Measurements from ENCODE around the gene ASMT.
"Not testable (repeated sequence)": the region's sequence is repeated elsewhere in the genome, so short reads cannot be mapped to it uniquely, and the experiment has no call there.

Gene ASMT, protein sequence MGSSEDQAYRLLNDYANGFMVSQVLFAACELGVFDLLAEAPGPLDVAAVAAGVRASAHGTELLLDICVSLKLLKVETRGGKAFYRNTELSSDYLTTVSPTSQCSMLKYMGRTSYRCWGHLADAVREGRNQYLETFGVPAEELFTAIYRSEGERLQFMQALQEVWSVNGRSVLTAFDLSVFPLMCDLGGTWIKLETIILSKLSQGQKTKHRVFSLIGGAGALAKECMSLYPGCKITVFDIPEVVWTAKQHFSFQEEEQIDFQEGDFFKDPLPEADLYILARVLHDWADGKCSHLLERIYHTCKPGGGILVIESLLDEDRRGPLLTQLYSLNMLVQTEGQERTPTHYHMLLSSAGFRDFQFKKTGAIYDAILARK

DNA sequence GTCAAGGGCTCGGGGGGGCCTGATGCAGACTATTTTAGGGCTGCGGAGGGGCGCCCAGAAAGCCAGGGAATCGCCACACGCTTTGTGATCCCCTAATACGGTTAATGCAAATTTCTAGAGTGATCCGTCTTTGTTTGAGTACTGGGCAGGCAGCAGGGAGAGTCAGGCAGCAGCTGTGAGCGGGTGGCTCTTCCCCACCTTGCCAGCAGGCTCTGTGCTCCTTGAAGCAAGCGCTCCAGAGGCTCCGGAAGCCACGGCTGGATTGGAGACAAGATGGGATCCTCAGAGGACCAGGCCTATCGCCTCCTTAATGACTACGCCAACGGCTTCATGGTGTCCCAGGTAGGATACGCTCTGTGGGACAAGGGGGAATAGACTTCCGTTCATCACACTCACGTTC, at the start of gene ASMT:
Gene ASMT, plus strand, starts transcription at position 133 of the 400 bp plus-strand sequence. Its CDS starts 141 bp downstream, at position 274.
- no peak for ATAC-seq

DNA sequence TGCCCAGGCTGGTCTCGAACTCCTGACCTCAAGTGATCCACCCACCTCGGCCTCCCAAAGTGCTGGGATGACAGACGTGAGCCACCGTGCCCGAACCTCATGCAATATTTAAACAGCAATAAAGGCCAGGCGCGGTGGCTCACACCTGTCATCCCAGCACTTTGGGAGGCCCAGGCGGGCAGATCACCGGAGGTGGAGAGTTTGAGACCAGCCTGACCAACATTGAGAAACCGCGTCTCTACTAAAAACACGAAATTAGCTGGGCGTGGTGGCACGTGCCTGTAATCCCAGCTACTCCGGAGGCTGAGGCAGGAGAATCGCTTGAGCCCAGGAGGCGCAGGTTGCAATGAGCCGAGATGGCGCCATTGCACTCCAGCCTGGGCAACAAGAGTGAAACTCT, 40.7 kb upstream of the ASMT start:
- ATAC-seq = not testable (repeated sequence)

DNA sequence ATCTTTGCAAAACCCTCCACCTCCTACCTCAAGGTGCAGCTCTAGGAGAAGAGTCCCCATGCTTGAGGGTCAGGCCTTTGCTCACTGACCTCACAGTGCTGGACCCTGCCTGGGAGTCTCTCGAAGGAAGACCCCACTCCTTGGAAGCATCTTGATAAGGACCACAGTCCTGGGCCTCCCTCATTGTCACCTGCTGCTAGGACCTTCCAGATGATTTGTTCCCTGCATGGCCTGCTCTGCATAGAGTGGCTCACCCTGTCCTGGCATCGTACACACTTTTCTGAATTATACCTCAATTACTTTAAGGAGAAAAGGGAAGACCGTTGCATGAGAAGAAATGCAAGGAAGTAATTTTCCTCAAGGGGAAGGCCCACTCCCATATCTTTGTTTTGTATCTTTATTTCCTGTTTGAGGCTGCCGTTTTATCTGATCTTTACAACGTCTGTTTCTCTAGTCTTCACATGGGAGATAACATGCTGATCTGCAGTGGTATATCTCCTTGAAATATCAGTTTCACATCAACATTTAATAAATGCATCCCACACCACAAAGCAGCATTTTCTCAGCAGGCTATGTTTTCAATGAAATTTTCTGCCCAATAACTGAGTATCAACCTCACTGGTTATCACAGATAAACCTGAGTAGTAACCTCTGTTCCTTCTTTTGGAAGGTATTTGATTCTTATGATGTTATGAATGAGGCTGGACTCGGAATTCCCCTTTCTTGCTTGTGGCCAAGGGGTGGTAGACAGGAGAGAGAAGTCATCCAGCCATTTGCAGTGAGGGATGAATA, 38.5 kb upstream of the ASMT start:
- peak in 1 of 2 donors; percentile 49 for ATAC-seq

DNA sequence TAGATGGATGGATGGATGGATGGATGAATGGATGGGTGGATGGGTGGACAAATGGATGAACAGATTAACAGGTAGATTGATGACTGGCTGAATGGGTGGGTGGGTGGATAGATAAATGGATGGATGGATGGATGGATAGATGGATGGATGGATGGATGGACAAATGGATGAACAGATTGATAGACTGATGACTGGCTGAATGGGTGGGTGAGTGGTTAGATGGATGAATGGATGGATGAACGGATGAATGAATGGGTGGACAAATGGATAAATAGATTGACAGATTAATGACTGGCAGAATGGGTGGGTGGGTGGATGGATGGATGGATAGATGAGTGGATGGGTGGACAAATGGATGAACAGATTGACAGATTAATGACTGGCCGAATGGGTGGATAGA, 37.0 kb upstream of the ASMT start:
- no peak for ATAC-seq

- no peak for ATAC-seq
Measured at GRCh38 chrX:1578511-1579173, 36.2 kb upstream of the ASMT start.

- peak in 1 of 2 donors; percentile 44 for ATAC-seq
Measured at GRCh38 chrX:1581132-1581531, 33.7 kb upstream of the ASMT start.

- peak; percentile 92 to 96 for ATAC-seq
Measured at GRCh38 chrX:1582686-1583437, 32.0 kb upstream of the ASMT start.

GRCh38 chrX:1584237-1585011, 30.4 kb upstream of the ASMT start:
- ATAC-seq = no peak

DNA sequence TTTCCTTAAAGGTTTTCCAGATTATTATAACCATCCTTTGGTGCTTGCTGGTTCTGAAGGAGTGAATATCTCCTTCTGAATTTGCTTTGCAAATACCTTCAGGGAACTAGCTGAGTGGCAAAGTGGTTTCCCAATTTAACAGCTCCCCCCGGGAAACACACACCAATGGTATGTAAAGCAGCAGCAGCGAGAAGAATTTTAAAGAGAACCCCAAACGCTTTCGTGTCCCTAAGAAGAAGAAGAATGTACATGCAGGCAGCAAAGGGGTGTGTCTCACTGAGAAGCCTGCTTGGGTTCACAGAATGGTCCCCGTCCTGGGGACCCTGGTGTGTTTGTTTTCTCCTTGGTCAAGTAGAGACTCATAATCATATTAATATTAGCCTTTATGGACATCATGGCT, 27.7 kb upstream of the ASMT start:
- no peak for ATAC-seq

DNA sequence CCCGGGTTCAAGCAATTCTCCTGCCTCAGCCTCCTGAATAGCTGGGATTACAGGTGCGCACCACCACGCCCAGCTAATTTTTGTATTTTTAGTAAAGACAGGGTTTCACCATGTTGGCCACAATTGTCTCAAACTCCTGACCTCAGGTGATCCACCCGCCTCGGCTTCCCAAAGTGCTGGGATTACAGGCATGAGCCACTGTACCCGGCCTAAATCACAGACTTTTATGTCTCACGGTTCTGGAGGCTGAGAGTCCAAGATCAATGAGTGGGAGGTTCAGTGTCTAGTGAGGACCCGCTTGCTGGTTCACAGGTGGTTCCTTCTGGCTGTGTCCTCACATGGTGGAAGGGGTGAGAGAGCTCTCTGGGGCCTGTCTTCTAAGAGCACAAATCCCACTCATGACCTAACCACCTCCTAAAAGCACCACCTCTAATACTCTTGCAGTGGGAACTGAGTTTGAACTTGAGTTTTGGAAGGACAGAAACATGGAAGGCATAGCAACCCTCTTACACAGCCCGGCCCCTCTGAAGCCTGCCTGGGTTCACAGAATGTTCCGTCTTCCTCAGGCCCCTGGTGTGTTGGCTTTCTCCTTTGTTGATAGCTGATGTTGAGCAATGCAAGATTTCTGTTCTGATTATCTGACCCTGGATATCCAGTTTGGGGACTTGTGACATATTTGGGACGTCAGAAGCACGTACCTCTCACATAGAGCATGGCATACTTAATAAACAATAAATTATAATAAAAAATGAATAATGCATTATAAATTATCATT, 25.3 kb upstream of the ASMT start:
- no peak for ATAC-seq

DNA sequence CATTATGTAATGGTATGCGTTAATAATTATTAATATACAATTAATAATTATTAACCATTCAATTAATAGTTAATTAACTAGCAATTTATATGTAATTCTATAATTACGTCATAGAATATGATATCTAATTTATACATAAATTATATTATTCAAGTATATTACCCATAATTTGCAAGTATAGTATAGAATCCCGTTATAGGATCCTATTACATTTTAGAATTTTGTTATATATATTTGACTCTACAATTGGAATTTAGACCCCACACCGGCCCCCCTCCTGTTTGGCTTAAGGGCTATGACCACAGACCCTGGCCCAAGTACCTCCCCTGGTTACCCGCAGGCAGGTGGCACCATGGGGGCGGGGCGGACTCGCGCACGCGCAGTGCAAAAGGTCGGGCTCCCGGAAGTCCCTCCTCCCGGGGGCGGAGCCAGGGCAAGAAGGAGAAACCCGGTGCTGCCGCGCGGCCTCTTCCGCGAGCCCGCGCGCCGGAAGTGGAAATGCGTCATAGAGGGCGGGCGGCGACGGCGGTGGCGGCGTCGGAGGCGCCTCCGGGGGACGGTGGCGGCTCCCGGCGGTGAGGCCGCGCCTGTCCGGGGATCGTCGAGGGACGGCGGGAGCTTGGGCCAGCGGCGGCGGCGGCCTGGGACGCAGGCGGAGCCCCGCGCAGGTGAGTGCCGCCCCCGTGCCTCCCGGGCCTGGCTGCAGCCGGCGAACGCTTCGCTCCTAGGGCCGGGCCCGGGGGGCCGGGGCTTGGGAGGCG, 23.6 kb upstream of the ASMT start, which contains the start of gene AKAP17A:
Gene AKAP17A, plus strand, starts transcription at position 503 of the 761 bp plus-strand sequence. CDS start 1,859 bp downstream, outside the sequence.
- peak; percentile 90 to 91 for ATAC-seq

DNA sequence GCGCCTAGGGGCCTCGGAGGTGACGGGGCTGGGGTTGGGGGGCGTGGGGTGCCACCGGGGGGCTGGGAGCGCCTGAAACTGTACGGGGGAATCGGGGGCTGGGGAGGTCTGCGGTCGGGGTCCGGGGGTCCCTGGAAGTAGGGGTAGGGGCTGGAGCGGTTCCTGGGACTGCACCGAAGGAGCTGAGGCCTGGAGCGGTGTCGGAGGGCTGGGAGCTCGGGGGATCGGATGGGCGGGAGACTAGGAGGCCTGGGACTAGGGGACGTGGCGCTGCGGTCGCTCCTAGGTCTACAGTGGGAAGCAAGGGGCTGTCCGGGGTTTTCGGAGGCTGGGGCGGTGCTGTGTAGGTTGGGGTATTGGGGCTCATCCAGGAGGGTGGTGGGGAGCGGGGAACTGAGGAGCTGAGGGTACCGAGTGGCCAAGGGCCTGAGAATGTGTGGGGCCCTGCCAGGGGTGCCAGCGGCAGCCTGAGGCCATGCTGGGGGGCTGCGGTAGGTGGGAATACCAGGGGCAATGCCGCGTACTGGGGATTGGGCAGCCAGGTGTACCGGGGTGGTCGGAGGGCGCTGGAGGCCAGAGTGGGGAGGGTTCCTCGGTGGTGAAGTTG, 22.9 kb upstream of the ASMT start:
- peak; percentile 4 to 14 for ATAC-seq

DNA sequence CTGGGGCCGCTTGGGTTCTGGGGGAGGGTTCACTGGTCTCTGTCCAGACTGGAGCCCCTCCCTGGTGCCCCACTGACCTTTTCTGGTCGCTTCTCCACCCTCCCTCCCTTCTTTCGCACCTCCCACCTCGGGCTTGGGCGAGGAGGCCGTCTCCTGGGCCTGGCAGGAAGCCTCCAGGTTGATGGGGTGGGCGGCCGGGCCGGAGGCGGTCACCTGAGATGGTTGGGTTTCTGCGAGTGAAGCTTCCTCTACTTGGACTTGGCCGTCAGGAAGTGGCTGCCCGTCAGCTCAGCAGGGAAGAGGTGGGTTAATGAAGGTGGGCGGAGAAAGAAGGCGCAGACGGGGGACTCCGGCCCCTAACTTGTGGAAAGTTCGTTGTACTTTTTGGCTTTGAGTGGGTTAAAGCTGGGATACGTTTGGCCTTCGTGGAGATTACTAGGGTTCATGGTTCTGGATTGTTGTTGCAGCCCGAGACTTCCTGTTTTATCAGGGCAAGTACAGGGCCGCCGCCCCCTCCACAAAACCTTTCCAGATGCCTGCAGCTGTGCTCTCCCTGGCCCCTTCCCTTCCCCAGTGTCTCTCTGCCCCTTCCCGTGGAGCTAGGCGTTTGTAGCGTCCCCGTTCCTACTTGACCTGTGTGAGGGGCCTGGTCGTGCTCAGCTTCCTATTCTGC, 22.3 kb upstream of the ASMT start:
- ATAC-seq = peak in 1 of 2 donors; percentile 14

GRCh38 chrX:1593286-1594271, 21.3 kb upstream of the ASMT start:
- no peak for ATAC-seq

- ATAC-seq = no peak
Measured at GRCh38 chrX:1595711-1596060, 19.2 kb upstream of the ASMT start.

- no peak for ATAC-seq
Measured at GRCh38 chrX:1596676-1597344, 18.0 kb upstream of the ASMT start.

DNA sequence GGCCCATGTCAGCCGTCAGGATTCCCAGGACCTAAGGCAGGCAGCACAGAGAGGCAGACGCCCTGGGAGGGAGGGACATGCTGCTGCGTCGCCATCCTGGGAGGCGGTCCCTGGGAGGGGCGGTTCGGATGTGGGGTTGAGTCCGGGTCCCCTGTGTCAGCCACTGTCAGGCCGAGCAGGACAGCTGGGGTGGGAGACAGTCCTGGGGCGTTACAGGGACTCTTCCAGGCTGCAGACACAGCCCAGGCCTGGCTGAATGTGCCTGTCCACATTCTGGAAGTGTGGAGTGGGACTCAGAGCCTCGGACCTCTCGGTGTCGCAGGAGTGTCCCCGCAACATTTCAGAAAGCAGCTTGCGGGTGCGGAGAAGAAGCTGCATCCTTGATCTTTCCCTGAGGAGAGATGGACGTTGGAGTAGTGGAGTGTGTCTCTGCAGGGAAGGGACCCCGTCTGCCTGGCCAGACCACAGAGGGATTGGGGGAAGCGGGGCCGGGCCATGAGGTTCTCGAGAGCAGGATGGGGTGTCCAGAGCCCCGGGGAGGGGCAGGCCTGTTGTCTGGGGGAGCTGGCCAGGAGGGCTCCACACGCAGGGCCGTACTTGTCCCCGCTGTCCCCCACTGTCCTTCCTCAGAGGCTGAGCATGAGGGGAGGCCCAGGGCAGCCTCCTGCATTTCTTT, 17.4 kb upstream of the ASMT start:
- no peak for ATAC-seq
